Measurements from ENCODE around the gene KIAA2012.

The KIAA2012 gene

GRCh38 chr2:202113571-202114142 is 40.6 kb downstream of the KIAA2012 start:
- Histone ChIP-seq H3K36me3 (no peaks in the 10 kb centered on the region), H3K4me3 (ENCODE audit: low read depth, low read length) (no peak overlapping the region), H3K27me3 (ENCODE audit: insufficient read depth, low read depth, severe bottlenecking) (no peaks in the 10 kb centered on the region), H3K27ac (no peak overlapping the region), H3K9me3 (ENCODE audit: severe bottlenecking) (peaks cover 2% of the 10 kb centered on the region)
- TF ChIP-seq, protein P1, sequence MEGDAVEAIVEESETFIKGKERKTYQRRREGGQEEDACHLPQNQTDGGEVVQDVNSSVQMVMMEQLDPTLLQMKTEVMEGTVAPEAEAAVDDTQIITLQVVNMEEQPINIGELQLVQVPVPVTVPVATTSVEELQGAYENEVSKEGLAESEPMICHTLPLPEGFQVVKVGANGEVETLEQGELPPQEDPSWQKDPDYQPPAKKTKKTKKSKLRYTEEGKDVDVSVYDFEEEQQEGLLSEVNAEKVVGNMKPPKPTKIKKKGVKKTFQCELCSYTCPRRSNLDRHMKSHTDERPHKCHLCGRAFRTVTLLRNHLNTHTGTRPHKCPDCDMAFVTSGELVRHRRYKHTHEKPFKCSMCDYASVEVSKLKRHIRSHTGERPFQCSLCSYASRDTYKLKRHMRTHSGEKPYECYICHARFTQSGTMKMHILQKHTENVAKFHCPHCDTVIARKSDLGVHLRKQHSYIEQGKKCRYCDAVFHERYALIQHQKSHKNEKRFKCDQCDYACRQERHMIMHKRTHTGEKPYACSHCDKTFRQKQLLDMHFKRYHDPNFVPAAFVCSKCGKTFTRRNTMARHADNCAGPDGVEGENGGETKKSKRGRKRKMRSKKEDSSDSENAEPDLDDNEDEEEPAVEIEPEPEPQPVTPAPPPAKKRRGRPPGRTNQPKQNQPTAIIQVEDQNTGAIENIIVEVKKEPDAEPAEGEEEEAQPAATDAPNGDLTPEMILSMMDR (IDR thresholded peaks at IDR 0.05; ENCODE audit: low read depth, low read length): no peak
- no peak for DNase-seq

DNA sequence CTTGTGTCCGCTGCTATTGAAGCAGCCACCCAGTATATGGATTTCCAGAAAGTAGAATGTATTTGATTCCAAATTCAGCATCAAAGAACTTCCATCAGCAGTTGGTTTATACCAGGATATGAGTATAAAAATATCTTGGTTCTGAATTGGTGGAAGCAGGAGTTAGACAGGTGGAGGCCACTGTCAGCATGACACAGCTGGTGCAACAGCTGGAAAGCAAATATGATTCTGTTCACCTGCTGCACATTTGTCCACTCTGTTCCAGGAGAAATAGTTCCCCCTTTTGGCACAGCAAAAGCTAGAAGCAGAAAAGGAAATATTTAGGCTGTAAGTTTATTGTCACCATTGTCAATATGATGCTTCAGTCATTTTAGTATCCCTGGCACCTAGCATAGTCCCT is 41.2 kb downstream of the KIAA2012 start:
- TF ChIP-seq, protein P1 (IDR thresholded peaks at IDR 0.05; ENCODE audit: low read depth, low read length): no peak
- H3K27ac ChIP-seq: no peak overlapping the region
- no peaks in the 10 kb centered on the region for H3K27me3 ChIP-seq (ENCODE audit: insufficient read depth, low read depth, severe bottlenecking)
- H3K9me3 ChIP-seq (ENCODE audit: severe bottlenecking): peaks cover 2% of the 10 kb centered on the region
- no peaks in the 10 kb centered on the region for H3K36me3 ChIP-seq
- no peak overlapping the region for H3K4me3 ChIP-seq (ENCODE audit: low read depth, low read length)
- no peak for DNase-seq

DNA sequence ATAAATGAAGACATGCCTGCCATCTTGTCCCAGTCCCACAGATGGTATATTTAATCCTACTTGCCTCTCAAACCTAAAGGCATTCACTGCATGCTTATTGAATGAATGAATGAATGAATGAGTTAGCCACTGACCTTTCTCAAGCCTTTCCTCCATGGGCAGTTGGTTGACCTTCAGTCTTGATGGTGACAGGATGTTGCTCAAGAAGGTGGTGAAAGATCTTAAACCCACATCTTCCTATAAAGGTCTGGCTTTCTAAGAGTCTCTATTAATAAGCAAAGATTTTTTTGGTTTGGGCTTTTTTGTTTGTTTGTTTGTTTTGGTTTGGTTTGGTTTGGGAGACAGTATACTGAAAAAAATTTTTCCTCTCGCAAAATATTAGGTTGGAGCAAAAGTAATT is 41.7 kb downstream of the KIAA2012 start:
- no peak overlapping the region for H3K27ac ChIP-seq
- DNase-seq: no peak
- TF ChIP-seq, protein P1 (IDR thresholded peaks at IDR 0.05; ENCODE audit: low read depth, low read length): no peak
- peaks cover 2% of the 10 kb centered on the region for H3K9me3 ChIP-seq (ENCODE audit: severe bottlenecking)
- no peaks in the 10 kb centered on the region for H3K36me3 ChIP-seq
- H3K4me3 ChIP-seq (ENCODE audit: low read depth, low read length): no peak overlapping the region
- H3K27me3 ChIP-seq (ENCODE audit: insufficient read depth, low read depth, severe bottlenecking): no peaks in the 10 kb centered on the region

- TF ChIP-seq, protein P1 (IDR thresholded peaks at IDR 0.05; ENCODE audit: low read depth, low read length): no peak
- peaks cover 4% of the 10 kb centered on the region for H3K9me3 ChIP-seq (ENCODE audit: severe bottlenecking)
- H3K36me3 ChIP-seq: no peaks in the 10 kb centered on the region
- no peaks in the 10 kb centered on the region for H3K27me3 ChIP-seq (ENCODE audit: insufficient read depth, low read depth, severe bottlenecking)
- no peak for DNase-seq
- H3K27ac ChIP-seq: no peak overlapping the region
- no peak overlapping the region for H3K4me3 ChIP-seq (ENCODE audit: low read depth, low read length)
Observed at GRCh38 chr2:202115479-202115971, 42.5 kb downstream of the KIAA2012 start.

DNA sequence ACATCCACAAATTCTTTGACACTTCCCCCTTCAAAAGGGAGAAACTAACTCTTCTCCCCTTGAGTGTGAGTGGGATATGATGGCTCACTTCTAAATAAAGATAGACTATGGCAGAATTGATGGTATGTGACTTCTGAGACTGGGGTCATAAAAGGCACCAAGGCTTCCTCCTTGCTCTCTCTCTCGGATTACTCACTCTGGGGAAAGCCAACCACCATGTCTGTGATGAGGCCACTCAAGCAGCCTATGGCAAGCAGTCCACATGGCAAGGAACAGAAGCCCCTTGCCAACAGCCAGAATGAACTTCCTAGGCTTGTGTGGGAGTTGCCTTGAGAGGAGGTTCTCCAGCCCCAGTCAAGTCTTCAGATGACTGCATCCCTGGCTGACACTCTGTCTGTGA is 43.6 kb downstream of the KIAA2012 start:
- H3K36me3 ChIP-seq: no peaks in the 10 kb centered on the region
- DNase-seq: no peak
- H3K9me3 ChIP-seq (ENCODE audit: severe bottlenecking): peaks cover 4% of the 10 kb centered on the region
- no peak overlapping the region for H3K27ac ChIP-seq
- no peaks in the 10 kb centered on the region for H3K27me3 ChIP-seq (ENCODE audit: insufficient read depth, low read depth, severe bottlenecking)
- no peak overlapping the region for H3K4me3 ChIP-seq (ENCODE audit: low read depth, low read length)
- TF ChIP-seq, protein P1 (IDR thresholded peaks at IDR 0.05; ENCODE audit: low read depth, low read length): no peak

GRCh38 chr2:202118168-202118567 is 45.1 kb downstream of the KIAA2012 start:
- no peaks in the 10 kb centered on the region for H3K27me3 ChIP-seq (ENCODE audit: insufficient read depth, low read depth, severe bottlenecking)
- no peak for DNase-seq
- no peak overlapping the region for H3K4me3 ChIP-seq (ENCODE audit: low read depth, low read length)
- TF ChIP-seq, protein P1 (IDR thresholded peaks at IDR 0.05; ENCODE audit: low read depth, low read length): no peak
- peaks cover 4% of the 10 kb centered on the region for H3K9me3 ChIP-seq (ENCODE audit: severe bottlenecking)
- no peaks in the 10 kb centered on the region for H3K36me3 ChIP-seq
- no peak overlapping the region for H3K27ac ChIP-seq
